COR-L47 (cell line): ENCODE measurements around the gene ZNF544.

ENCODE experiments used
- DNase-seq: peaks from one replicate; lab custom pipeline; 2025; lab: John Stamatoyannopoulos, UW

ZNF544 gene

DNA sequence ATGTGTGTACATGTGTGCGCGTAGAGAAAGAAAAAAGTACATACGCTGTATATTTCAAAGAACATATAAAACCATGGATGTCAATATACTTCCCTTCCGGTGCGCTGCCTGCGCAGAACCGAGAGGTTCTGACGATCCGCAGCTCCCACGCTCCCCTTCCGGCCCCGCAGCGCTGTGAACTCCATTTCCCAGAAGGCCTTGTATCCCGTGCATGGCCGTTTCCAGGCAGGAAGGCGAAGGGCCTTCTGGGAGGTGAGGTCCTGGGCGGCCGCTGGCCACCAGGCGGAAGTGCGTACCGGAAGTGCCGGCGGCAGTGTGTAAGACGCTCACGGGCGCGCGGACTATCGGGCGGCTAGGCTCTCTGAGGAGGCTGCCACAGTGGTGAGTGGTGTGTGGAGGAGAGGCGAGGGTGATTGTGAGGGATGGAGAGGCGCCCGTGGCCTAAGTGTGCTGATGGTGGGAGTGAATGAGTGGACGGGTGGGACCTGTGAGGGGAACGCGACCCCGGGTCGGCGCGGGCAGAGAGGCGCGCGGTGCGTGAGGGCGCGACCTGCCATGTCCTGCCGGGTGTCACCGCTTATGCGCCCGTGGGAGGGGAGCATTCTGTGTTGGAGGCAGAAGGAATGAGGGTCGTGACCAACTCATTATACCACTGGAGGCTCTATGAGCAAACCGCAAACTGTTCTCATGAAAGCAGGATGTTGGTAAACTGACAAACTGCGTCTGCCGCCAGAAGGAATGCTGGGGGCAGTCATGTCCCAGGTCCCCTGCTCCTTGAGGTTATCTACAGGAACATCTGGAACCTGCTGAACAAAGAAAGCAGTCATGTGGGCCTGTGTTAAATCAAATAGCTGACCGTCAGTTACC lies 76.6 kb downstream of the ZNF544 start, which contains the start of gene ERVK3-1:
Gene ERVK3-1, plus strand, starts transcription at position 313 of the 867 bp plus-strand sequence. CDS start 6,792 bp downstream, outside the sequence.
- peak; percentile 91 for DNase-seq

GRCh38 chr19:58305932-58306323 lies 77.2 kb downstream of the ZNF544 start:
- DNase-seq: no peak

DNA sequence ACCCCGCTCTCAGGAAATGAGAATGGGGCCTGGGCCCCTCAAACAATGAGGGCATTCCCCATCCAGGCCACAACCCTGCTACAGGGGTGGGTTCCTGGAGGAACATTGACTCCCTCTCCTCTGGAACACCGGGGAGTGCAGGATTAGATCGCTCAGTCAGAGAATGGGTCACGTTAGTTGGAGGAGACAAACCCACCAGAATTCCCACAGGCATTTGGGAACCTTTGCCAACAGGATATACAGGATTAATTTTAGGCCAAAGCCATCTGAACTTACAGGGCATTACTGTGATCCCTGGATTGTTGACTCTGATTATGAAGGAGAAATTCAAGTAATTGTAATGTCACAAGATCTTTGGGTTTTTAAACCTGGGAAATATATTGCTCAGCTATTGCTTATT lies 79.0 kb downstream of the ZNF544 start:
- no peak for DNase-seq

- DNase-seq: peak; percentile 22
Measured at GRCh38 chr19:58310685-58311084, 82.0 kb downstream of the ZNF544 start.

- DNase-seq: no peak
Measured at GRCh38 chr19:58311345-58311865, 82.7 kb downstream of the ZNF544 start.
